HG02642 (cell line): ENCODE data around the gene SYT15B.
"Not testable (repeated sequence)": the region's sequence is repeated elsewhere in the genome, so short reads cannot be mapped to it uniquely, and the experiment has no call there.

Source experiments
- ATAC-seq: cut with Tn5 transposase; IDR thresholded peaks from one replicate; pipeline ENCODE4 v1.9.1; 2021; ENCODE audit warnings: mild to moderate bottlenecking; ENCODE audit not compliant: unreplicated experiment, poor library complexity

Gene SYT15B

DNA sequence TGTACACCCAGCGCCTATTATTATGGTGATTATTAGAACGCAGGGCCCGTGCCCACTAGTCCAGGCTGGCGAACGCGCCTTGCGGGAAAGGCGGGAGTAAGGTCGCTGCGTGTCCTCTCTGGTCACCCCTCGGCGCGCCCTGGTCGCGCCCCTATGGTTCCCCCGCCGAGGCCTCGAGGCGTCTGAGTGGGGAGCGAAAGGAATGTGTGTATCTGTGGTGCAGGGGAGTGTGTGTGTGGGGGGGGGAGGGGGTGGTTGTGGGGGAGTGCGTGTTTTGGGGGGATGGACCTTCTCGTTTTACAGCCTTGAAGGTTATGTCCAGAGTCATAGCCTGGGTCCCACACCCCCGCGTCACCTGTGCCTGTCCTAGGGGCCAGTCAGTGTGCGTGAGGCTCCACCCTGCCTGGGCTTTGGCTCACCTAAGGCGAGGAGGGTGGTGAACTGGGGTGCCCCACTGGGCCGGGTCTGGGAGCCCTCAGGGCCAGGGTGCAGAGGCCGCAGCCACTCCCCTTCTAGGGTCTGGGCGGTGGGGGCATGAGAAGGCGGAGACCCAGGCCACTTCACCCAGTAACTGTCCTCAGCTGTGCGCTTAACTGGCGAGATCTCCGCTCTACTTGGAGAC is at the start of gene SYT15B:
TSS of gene SYT15B (minus strand) at position 39 of the 622 bp plus-strand sequence. CDS start 952 bp downstream, outside the sequence.
- not testable (repeated sequence) for ATAC-seq

DNA sequence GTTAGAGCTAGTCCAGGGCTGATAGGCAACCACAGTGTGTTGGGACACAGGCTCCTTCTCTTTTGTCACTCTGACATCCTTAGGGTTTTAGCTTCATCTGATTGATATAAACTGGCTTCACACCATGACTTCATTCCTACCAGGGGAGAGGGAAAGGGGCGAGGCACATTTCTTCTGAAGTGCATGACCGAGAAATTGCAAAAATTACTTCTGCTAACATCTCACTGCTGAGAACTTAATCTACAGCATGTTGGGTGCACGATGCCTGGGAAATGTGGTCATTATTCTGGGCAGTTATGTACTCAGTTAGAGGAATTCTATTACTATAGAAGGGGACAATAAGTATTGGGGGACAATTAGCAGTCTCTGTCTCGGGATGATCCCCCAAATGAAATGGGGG is 16.2 kb upstream of the SYT15B start:
- not testable (repeated sequence) for ATAC-seq

DNA sequence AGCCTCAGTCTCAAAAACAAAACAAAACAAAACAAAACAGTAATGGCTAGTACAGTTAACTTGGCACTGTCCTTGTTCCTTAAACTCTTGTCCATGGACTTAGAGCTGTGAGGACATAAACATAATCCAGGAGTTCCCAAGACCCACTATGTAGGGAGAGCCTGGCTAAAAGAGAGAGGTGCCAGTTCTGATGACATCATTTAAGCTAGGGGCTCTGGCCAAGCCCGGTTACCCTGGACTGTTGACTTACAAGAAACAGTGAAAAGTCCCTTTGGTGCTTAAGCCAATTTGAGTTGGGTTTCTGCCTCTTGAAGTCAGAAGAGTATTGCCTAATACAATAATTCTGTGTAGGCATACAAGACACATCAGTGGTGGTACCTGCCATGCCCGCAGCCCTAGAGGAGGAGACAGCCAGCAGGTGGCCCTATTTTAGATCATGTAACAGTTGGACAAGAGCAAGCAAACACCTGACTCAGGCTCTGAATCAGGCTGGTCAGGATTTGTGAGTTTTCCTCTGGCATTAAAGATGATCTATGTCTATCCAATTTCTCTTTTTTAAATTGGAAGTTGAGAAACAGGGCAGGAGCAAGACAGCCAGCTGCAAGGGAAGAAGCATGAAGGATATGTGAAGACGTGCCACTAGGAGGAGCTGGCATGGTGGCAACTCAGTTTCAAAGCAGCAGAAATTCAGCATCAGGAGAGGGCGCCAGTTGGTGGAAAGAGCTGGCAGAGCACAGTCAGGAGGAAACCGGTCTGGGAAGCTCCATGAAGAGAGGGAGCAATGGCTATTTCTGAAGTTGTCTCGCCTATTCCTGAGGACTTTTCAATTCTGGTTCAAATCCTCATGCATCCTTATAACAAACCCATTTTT is 12.2 kb upstream of the SYT15B start:
- ATAC-seq = not testable (repeated sequence)

DNA sequence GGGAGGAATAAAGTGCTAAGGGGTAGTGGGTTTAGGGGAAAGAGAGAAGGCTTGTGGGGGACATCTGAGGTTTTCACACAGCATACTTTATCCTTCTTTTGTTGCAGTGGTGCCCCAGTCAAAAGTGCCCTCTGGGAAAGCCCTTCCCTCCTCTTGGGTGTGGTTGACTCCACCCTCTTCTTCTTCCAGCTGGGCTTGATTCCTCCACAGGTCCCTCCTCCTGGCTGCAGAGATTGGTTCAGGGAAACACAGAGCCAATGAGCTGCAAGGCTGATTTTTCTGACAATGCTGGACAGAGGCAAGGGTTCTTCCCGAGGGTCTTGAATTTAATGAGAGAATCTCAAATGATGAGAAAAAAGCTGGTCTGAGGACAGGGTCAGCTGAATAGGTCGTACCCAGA is 7.4 kb upstream of the SYT15B start:
- ATAC-seq = not testable (repeated sequence)

DNA sequence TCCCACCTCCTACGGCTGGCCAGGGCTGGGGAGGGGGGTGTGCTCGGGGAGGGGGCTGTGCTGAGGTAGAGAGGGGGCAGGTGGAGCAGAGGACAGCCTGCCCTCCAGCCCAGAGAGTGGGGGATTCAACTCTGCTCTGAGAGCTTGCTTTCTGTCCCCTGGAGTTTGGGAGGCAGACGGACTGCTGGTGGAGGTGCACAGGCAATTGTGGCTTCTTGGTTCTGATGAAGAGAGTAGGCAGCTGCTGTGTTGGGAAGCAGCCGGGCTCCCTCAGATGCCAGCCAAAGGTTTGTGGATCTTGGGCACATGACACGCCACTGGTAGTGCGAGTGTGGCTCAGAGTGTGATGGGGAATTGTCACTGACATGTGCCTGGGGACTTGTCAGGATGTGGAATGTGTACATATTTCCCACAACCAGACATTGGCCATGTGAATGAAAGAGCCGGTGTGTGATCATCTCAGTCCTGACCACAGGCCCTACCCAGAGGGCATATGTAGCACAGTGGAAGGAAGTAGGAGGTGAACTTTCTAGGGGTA is 5.3 kb upstream of the SYT15B start:
- not testable (repeated sequence) for ATAC-seq

DNA sequence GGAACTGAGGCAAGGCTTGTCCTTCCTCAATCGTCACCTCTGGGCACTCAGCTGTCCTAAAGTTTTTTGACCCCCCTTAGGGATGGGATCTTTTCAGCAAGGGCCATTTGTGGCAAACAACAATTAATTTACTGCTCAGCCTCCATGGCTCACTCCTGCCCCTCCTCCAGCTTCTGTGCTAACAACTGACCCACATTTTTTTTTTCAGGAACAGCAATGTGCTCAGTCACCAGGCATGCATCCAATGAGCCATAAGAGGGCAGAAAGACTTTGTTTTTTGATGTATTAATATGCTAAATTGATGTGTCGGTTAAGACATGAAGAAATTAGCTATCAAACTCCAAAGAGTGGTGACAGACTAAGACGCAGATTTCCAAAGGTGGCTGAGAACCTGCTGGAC is 4.7 kb upstream of the SYT15B start:
- ATAC-seq = not testable (repeated sequence)

DNA sequence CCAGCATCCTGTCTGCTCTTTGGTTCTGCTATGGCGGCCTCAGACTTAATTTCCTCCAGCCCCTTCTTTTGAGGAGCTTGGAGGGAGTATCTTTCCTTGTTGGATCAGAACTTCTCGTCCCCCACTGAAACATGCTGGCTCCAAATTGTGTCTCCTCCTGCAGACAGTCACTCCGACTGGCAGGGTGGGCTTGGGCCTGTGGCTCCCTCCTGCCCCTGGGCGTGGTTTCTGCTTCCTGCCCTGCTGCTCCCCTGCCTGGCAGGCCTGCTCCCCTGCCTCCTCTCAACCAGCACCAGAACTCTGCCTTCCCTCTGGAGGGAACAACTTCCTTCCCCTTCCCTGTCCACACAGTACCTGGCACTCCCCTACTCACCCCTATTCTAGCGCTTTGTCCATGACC is 3.8 kb upstream of the SYT15B start:
- ATAC-seq = not testable (repeated sequence)

DNA sequence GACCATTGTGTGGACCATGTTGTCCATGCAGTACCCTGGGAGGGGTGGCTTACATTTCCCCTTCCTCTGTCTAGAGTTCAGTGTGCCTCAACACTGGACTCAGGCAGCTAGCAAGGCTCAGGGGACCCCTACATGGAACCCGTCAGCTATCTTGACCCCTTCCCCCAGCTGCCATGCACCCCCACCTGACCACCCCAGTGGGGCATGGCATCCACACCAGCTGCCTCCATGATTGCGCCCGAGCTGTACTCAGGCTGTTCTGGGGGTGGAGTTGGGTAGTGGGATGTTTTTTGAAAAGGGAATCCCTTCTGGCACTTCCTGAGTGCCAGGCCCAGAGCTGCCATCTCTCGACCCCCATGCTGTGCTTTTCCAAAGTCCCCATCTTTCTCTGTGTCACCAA is 1.8 kb upstream of the SYT15B start:
- not testable (repeated sequence) for ATAC-seq

DNA sequence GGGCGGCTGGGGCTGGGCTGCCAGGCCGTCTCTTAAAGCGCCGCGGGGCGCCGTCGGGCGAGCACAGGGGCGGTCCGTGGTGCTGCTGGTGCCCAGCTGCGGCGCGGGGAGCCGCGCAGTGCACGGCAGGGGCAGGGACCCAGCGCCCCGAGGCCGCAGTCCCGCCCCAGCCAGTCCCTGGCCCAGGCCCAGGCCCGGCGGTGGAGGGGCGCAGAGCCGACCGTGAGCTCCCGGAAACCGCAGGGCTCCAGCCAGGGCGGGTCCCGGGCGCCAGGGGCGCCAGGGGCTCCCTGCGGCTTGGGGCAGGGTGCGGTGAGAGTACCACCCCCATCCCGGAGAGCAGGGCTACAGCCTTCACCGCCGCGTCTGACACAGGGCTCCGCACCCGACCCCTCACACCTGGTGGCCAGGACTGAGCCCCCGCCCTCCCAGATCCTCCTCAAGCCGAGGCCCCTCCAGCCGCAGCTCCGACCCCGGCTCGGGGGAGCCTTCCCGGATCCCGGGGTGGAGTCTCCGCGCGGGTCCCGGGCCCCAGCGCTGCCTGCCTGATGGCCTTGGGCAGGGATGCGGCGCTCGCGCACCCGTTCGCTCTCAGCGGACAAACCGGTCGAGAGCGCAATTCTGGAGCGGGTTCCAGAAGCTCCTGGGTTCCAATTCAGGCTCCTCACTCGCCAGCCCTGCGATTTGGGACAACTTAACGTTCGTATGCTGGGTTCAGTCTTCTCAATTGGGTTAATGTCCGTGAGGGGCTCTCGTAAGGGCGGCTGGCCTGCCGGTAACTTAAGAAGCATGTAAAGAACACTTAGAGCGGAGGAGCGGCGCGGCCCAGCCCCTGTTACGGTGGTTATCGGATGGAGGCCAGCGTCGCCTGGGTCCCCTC is 478 bp downstream of the SYT15B start:
- not testable (repeated sequence) for ATAC-seq

DNA sequence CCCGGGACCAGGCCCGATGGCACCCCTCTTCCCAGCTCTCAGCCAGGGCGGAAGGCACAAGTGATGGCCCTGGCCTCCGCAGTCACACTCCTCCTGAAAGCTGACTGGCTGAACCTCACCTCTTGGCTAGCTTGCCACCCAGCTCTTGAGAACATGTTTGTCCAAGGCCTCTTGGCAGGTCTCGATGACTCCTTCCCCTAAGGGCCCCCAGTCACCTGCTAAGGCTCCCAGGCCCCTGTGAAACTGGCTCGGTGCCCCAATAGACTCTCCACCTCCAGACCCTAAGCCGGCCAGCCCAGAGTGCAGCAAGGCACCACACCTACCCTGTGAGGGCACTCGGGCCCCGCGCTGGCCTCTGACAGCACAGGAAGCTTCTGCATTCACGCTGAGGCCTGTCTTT is 4.5 kb downstream of the SYT15B start:
- not testable (repeated sequence) for ATAC-seq

DNA sequence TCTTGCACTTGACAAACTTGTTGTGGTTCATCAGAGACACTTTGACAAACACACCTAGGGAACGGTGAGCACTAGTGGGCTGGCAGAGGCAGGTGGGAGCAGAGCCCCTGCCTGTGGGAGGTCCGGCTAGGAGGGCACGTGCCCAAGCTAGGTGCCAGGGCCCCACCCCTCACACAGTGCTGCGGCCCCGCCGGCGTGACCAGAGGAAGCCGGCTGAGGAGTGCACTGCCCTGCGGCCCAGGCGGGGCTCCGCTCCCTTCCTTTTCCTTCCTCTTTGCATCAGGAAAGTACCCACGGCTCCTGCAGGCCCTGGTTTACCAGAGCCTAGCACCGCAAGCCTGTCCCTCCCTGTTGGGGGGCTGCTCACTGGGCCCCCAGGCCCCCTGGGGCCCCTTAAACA is 7.2 kb downstream of the SYT15B start:
- ATAC-seq = not testable (repeated sequence)

DNA sequence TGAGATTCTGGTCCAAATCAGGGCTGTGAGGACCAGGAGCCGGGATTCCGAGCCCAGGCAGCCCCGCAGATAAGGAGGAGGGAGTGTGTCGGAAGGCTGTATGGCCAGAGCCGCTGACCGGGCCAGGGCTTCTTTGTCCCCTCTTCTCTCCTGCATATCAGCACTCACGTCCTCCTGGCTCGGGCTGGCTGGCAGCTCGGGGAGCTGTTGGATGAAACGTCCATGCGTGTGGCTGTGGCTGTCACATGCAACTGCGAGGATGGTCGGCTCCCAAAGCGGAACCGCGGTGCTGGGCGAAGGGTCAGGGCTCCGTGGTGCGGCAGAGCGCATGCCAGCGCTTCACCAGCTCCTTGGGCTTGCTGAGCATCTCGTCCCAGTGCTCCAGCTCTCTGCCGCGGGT is 9.5 kb downstream of the SYT15B start:
- not testable (repeated sequence) for ATAC-seq

DNA sequence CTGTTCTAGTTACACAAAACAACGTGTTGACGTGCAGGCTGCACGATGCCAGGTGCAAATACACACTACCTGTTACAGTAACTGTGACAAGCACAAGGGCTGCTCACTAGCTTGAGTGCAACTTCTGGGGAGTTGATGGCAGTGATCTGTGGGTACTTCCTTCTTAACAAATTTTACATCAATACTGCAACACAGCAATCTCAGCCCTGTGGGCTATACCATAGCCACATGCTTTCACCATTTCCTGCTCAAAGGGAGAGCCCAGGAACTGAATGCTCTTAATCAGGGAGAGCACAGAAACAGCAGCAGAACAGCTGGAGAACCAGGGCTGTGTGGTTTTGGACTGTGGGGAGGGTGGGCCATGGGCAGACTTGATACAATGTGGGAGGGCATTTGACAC is 10.2 kb downstream of the SYT15B start:
- ATAC-seq = not testable (repeated sequence)

DNA sequence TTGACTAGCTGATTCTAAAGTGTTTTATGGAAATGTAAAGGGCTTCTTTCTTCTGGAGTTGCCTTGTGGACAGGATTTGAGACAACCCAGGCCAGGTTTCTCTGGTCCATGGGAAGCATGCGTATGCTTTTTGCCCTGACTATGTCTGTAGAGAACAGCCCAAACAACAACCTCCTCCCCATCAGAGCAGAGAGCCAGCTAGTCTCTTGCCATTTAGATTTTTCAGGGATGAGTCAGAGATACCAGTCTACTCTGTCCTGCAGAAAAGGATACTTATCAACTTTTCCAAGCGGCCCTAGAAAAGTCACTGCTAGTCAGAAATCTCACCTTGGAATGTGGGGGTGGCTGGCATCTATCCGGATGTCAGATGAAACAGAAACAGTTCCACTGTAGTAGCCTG is 11.6 kb downstream of the SYT15B start:
- not testable (repeated sequence) for ATAC-seq

DNA sequence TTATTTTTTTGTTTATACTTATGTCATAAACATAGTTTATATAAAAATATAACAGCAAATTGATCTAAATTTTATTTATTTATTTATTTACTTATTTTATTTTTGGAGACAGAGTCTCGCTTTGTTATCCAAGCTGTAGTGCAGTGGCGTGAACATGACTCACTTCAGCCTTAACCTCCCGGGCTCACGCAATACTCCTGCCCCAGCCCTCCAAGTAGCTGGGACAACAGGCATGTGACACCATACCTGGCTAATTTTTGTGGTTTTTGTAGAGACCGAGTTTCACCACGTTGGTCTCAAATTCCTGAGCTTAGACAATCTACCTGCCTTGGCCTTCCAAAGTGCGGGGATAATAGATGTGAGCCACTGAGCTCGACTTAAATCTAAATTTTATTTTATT is 13.0 kb downstream of the SYT15B start:
- not testable (repeated sequence) for ATAC-seq

DNA sequence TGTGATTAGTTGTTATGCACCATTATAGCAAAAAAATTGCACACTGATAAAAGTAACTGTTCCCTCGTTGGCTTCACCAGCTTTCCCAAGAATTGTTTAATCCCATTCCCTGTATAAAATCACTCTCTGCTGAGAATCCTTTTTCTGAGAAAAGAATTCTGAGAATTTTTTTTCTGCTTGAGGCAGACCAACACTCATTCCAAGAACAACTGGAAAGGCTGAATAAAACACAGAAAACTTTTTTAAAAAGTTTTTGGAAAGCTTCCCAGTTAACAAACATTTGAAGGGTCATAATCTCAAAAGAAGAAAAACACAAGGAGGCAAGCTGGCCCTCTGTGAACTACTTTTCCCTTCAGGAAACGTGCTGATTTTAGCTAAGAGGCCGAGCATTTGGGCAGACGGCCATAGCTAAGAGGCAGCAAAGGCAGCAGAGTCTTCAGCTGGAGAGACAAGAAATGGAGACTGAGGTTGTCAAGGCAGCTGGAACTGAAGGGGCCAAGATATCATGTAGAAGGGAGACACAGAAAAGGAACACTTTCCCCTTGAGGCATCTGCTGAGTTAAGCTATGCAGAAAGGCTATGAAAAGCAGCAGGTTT is 16.5 kb downstream of the SYT15B start:
- ATAC-seq = not testable (repeated sequence)

DNA sequence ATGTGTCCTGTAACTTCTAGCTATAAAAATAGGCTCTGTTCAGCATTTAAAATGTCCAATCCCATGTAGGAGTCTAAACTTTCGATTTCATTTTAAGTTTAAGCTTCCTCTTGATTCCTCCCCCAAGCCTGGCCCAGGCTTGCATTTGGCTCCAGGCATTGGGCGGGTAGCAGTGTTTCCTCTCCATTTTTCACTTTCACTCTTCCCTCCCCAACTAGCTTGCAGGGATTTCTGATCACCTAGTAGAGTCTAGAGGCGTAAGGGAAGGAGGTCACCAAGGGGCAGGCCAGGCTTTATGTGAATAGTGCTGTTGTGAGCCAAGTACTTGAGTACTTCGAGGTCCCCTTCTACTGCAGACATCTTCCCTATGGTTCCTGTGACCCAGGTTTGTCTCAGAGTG is 18.5 kb downstream of the SYT15B start:
- not testable (repeated sequence) for ATAC-seq

DNA sequence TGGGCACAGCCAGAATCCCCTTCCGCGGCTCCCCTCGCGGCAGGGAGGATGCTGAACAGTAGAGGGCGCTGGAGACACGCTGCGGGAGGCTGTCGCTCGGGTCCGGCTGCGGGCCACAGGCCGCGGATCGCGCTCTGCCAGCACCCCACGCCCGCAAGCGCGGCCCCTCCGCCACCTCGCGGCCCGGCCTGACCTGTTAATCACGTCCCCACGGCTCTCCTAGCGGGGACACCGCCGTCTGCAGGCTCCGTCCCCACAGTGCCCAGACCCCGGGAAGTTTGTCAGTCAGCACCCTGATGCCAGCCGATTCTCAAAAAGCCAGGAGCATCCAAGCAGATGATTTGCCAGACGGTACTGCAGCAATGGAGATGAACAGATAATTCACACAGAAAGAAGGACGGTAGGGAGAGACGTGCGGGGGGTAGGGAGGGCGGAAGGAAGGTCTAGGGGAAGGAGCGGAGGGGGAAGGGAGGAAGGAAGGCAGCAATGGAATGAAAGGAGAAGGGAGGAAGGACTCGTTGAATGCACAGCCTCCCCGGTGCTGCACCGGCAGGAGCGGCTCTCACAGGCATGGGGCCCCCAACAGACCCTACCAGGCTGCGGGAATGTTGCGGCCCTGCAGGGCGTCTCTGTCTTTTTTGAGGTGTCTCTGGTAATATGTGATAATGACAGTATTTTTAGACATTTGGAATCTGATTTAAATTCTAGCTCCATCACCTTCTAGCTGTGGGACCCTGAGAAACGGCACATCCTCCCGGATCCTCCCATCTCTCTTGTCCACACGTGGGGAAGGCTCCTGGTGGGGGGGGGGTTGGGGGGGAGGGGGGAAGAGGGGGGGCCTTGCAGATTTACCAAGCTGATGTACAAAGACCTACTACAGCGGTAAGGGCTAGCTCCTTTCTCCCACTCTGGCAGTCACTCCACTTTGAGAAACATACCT is 19.5 kb downstream of the SYT15B start:
- peak; percentile 89 for ATAC-seq

DNA sequence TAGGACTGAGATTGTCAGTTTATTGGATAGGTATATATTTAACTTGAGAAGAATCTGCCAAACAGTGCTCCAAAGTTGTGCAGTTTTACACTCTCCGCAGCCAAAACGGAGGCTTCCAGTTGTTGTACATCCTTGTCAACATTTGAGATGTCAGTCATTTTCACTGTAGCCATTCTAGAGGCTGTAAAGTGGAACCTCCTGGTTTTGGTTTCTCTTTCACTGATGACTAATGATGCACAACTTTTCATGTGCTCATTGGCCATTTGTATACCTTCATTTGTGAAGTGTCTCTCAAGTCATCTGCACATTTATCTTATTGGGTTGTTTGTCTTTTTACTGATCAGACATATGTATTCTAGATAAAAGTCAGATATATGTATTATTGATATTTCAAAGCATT is 22.5 kb downstream of the SYT15B start:
- peak; percentile 58 for ATAC-seq
